ENCODE measurements around the gene ELOVL6. TPM values are rescaled to one million over a fixed set of nuclear protein-coding genes. Genes with fewer than 3 reads are reported as not detected.
"Not testable (repeated sequence)": the region's sequence is repeated elsewhere in the genome, so short reads cannot be mapped to it uniquely, and the experiment has no call there.

The ELOVL6 gene
- polyA plus RNA-seq, 2 donors, result 17.3 to 17.7 TPM

DNA sequence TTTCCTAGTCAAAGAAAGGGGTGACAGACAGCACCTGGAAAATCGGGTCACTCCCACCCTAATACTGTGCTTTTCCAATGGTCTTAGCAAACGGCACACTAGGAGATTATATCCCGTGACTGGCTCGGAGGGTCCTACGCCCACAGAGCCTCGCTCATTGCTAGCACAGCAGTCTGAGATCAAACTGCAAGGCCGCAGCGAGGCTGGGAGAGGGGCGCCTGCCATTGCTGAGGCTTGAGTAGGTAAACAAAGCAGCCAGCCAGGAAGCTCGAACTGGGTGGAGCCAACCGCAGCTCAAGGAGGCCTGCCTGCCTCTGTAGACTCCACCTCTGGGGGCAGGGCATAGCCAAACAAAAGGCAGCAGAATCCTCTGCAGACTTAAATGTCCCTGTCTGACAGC lies 121.6 kb downstream of the ELOVL6 start:
- H3K27me3 ChIP-seq (ENCODE audit: control insufficient read depth in 1 of 2, insufficient read depth in 2 of 2, low read length in 2 of 2); H3K4me1 ChIP-seq (ENCODE audit: control insufficient read depth in 2 of 2, insufficient read depth in 2 of 2, low read length in 1 of 2); H3K9me3 ChIP-seq (ENCODE audit: control insufficient read depth in 2 of 2, insufficient read depth in 1 of 2, low read depth in 1 of 2, low read length in 1 of 2); H3K4me3 ChIP-seq (ENCODE audit: low read depth in 1 of 2, low read length in 2 of 2); H3K36me3 ChIP-seq (ENCODE audit: control insufficient read depth in 2 of 2, insufficient read depth in 2 of 2, low read length in 1 of 2); H3K27ac ChIP-seq (ENCODE audit: low read depth in 2 of 2, low read length in 1 of 2): not testable (repeated sequence)
- WGBS, 2 donors, result 90 to 93% methylated on average over 11 of the region's 11 CpGs

- peaks cover 0 to 2% of the 10 kb centered on the region in 2 donors for H3K4me1 ChIP-seq (ENCODE audit: control insufficient read depth in 2 of 2, insufficient read depth in 2 of 2, low read length in 1 of 2)
- no peak overlapping the region for H3K4me3 ChIP-seq (ENCODE audit: low read depth in 1 of 2, low read length in 2 of 2)
- no peaks in the 10 kb centered on the region for H3K27me3 ChIP-seq (ENCODE audit: control insufficient read depth in 1 of 2, insufficient read depth in 2 of 2, low read length in 2 of 2)
- WGBS, 2 donors, result 91 to 94% methylated on average over 1 of the region's 1 CpG
- no peaks in the 10 kb centered on the region for H3K9me3 ChIP-seq (ENCODE audit: control insufficient read depth in 2 of 2, insufficient read depth in 1 of 2, low read depth in 1 of 2, low read length in 1 of 2)
- no peak overlapping the region for H3K27ac ChIP-seq (ENCODE audit: low read depth in 2 of 2, low read length in 1 of 2)
- no peaks in the 10 kb centered on the region for H3K36me3 ChIP-seq (ENCODE audit: control insufficient read depth in 2 of 2, insufficient read depth in 2 of 2, low read length in 1 of 2)
These were observed 122.5 kb downstream of the ELOVL6 start for GRCh38 chr4:110075891-110076290.

DNA sequence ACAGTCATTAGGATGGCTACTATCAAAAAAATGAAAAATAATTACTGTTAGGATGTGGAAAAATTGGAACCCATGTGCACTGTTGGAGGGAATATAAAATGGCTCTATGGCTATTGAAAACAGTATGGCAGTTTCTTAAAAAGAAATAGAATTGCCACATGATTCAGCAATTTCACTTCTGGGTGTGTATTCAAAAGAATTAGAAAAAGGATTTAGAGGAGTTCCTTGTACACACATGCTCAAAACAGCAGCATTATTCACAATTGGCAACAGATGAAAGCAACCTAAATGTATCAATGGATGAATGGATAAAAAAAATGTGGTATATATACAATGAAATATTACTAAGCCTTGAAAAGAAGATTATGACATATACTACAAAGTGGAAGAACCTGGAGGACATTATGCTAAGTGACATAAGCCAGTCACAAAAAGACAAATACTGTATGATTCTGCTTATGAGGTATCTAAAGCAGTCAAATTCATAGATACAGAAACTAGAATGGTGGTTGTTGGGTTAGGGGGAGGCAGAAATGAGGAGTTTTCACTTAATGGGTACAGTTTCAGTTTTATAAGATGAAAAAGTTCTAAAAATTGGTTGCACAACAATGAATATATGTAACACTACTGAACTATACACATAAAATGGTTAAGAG lies 123.2 kb downstream of the ELOVL6 start:
- H3K27me3 ChIP-seq (ENCODE audit: control insufficient read depth in 1 of 2, insufficient read depth in 2 of 2, low read length in 2 of 2), result no peaks in the 10 kb centered on the region
- H3K4me3 ChIP-seq (ENCODE audit: low read depth in 1 of 2, low read length in 2 of 2), result no peak overlapping the region
- H3K27ac ChIP-seq (ENCODE audit: low read depth in 2 of 2, low read length in 1 of 2), result no peak overlapping the region
- no peaks in the 10 kb centered on the region for H3K9me3 ChIP-seq (ENCODE audit: control insufficient read depth in 2 of 2, insufficient read depth in 1 of 2, low read depth in 1 of 2, low read length in 1 of 2)
- peaks cover 0 to 2% of the 10 kb centered on the region in 2 donors for H3K4me1 ChIP-seq (ENCODE audit: control insufficient read depth in 2 of 2, insufficient read depth in 2 of 2, low read length in 1 of 2)
- H3K36me3 ChIP-seq (ENCODE audit: control insufficient read depth in 2 of 2, insufficient read depth in 2 of 2, low read length in 1 of 2), result no peaks in the 10 kb centered on the region

DNA sequence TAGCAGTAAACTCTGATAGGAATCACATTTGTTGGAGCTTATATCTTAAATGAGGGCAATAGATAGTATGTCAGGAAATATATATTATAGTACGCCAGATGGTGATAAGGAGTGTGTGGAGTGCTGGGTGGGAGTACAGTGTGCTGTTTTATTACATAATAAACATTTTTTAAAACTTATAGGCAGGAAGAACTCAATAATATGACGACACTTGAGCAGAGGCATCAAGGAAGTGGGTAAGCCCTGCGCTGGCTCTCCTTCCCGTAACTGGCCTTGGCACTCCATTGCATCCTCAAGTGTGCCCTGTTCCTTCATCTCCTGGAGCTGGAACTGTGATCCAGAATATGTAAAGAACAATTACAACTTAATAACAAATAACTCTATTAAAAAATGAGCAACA lies 123.8 kb downstream of the ELOVL6 start:
- peaks cover 0 to 2% of the 10 kb centered on the region in 2 donors for H3K4me1 ChIP-seq (ENCODE audit: control insufficient read depth in 2 of 2, insufficient read depth in 2 of 2, low read length in 1 of 2)
- no peaks in the 10 kb centered on the region for H3K36me3 ChIP-seq (ENCODE audit: control insufficient read depth in 2 of 2, insufficient read depth in 2 of 2, low read length in 1 of 2)
- 76 to 93% methylated on average over 4 of the region's 4 CpGs for WGBS, 2 donors
- H3K9me3 ChIP-seq (ENCODE audit: control insufficient read depth in 2 of 2, insufficient read depth in 1 of 2, low read depth in 1 of 2, low read length in 1 of 2), result no peaks in the 10 kb centered on the region
- no peaks in the 10 kb centered on the region for H3K27me3 ChIP-seq (ENCODE audit: control insufficient read depth in 1 of 2, insufficient read depth in 2 of 2, low read length in 2 of 2)
- H3K27ac ChIP-seq (ENCODE audit: low read depth in 2 of 2, low read length in 1 of 2), result no peak overlapping the region
- no peak overlapping the region for H3K4me3 ChIP-seq (ENCODE audit: low read depth in 1 of 2, low read length in 2 of 2)

GRCh38 chr4:110073053-110073845 lies 125.2 kb downstream of the ELOVL6 start:
- Histone ChIP-seq H3K4me3 (ENCODE audit: low read depth in 1 of 2, low read length in 2 of 2) (no peak overlapping the region), H3K27ac (ENCODE audit: low read depth in 2 of 2, low read length in 1 of 2) (no peak overlapping the region), H3K4me1 (ENCODE audit: control insufficient read depth in 2 of 2, insufficient read depth in 2 of 2, low read length in 1 of 2) (peaks cover 0 to 2% of the 10 kb centered on the region in 2 donors), H3K36me3 (ENCODE audit: control insufficient read depth in 2 of 2, insufficient read depth in 2 of 2, low read length in 1 of 2) (no peaks in the 10 kb centered on the region), H3K27me3 (ENCODE audit: control insufficient read depth in 1 of 2, insufficient read depth in 2 of 2, low read length in 2 of 2) (no peaks in the 10 kb centered on the region), H3K9me3 (ENCODE audit: control insufficient read depth in 2 of 2, insufficient read depth in 1 of 2, low read depth in 1 of 2, low read length in 1 of 2) (no peaks in the 10 kb centered on the region)
- 69 to 86% methylated on average over 10 of the region's 10 CpGs for WGBS, 2 donors

DNA sequence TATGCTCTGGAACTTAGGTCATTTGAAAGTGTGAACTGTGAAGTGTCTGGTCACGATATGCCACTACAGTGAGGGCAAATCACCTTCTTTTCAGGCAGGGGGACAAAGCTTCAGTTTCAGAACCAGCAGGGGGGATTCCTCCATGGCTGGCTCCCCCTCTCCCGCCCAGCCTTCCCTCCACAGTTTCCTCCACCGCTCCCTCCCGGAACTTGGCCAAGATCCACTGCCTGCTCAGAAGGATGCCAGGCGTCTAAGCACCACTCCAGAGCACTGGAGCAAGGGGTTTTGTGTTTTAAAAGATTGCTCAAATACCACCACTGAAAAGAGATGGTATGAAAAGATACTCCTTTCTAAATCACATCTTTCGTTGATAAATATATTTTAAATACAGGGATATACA lies 126.9 kb downstream of the ELOVL6 start:
- no peaks in the 10 kb centered on the region for H3K27me3 ChIP-seq (ENCODE audit: control insufficient read depth in 1 of 2, insufficient read depth in 2 of 2, low read length in 2 of 2)
- 77 to 78% methylated on average over 6 of the region's 6 CpGs for WGBS, 2 donors
- no peak overlapping the region for H3K4me3 ChIP-seq (ENCODE audit: low read depth in 1 of 2, low read length in 2 of 2)
- H3K4me1 ChIP-seq (ENCODE audit: control insufficient read depth in 2 of 2, insufficient read depth in 2 of 2, low read length in 1 of 2), result peaks cover 0 to 2% of the 10 kb centered on the region in 2 donors
- H3K36me3 ChIP-seq (ENCODE audit: control insufficient read depth in 2 of 2, insufficient read depth in 2 of 2, low read length in 1 of 2), result no peaks in the 10 kb centered on the region
- no peaks in the 10 kb centered on the region for H3K9me3 ChIP-seq (ENCODE audit: control insufficient read depth in 2 of 2, insufficient read depth in 1 of 2, low read depth in 1 of 2, low read length in 1 of 2)
- no peak overlapping the region for H3K27ac ChIP-seq (ENCODE audit: low read depth in 2 of 2, low read length in 1 of 2)

DNA sequence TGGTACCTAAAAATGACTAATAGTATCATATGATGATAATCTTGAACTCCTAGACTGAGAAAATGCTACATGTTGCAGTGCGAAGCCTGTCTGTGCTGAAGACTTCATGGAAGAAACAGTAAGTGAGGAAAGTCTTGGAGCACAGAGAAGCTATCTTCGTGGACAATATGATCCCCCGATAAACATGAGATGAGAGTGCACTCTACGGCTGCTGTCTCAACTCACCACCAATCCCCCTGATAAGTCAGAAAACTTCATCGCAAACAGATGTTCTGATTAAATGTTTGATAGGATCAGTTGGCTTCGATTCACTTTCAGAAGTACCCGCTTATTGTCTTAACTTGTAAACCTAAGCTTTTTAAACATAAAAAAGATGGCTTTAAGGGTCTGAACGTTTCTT lies 130.2 kb downstream of the ELOVL6 start:
- 85 to 87% methylated on average over 8 of the region's 8 CpGs for WGBS, 2 donors
- Histone ChIP-seq H3K27me3 (ENCODE audit: control insufficient read depth in 1 of 2, insufficient read depth in 2 of 2, low read length in 2 of 2) (no peaks in the 10 kb centered on the region), H3K9me3 (ENCODE audit: control insufficient read depth in 2 of 2, insufficient read depth in 1 of 2, low read depth in 1 of 2, low read length in 1 of 2) (no peaks in the 10 kb centered on the region), H3K36me3 (ENCODE audit: control insufficient read depth in 2 of 2, insufficient read depth in 2 of 2, low read length in 1 of 2) (no peaks in the 10 kb centered on the region), H3K4me3 (ENCODE audit: low read depth in 1 of 2, low read length in 2 of 2) (no peak overlapping the region), H3K27ac (ENCODE audit: low read depth in 2 of 2, low read length in 1 of 2) (no peak overlapping the region), H3K4me1 (ENCODE audit: control insufficient read depth in 2 of 2, insufficient read depth in 2 of 2, low read length in 1 of 2) (peaks cover 0 to 2% of the 10 kb centered on the region in 2 donors)

- Histone ChIP-seq H3K4me1 (ENCODE audit: control insufficient read depth in 2 of 2, insufficient read depth in 2 of 2, low read length in 1 of 2) (no peaks in the 10 kb centered on the region), H3K36me3 (ENCODE audit: control insufficient read depth in 2 of 2, insufficient read depth in 2 of 2, low read length in 1 of 2) (no peaks in the 10 kb centered on the region), H3K27ac (ENCODE audit: low read depth in 2 of 2, low read length in 1 of 2) (no peak overlapping the region), H3K4me3 (ENCODE audit: low read depth in 1 of 2, low read length in 2 of 2) (no peak overlapping the region), H3K9me3 (ENCODE audit: control insufficient read depth in 2 of 2, insufficient read depth in 1 of 2, low read depth in 1 of 2, low read length in 1 of 2) (no peaks in the 10 kb centered on the region), H3K27me3 (ENCODE audit: control insufficient read depth in 1 of 2, insufficient read depth in 2 of 2, low read length in 2 of 2) (no peaks in the 10 kb centered on the region)
- 72 to 74% methylated on average over 2 of the region's 2 CpGs for WGBS, 2 donors
These were observed 133.5 kb downstream of the ELOVL6 start for GRCh38 chr4:110064934-110065333.

- WGBS, 2 donors, result 88 to 95% methylated on average over 1 of the region's 1 CpG
- H3K9me3 ChIP-seq (ENCODE audit: control insufficient read depth in 2 of 2, insufficient read depth in 1 of 2, low read depth in 1 of 2, low read length in 1 of 2), result no peaks in the 10 kb centered on the region
These were observed 134.1 kb downstream of the ELOVL6 start for GRCh38 chr4:110064295-110064694.

DNA sequence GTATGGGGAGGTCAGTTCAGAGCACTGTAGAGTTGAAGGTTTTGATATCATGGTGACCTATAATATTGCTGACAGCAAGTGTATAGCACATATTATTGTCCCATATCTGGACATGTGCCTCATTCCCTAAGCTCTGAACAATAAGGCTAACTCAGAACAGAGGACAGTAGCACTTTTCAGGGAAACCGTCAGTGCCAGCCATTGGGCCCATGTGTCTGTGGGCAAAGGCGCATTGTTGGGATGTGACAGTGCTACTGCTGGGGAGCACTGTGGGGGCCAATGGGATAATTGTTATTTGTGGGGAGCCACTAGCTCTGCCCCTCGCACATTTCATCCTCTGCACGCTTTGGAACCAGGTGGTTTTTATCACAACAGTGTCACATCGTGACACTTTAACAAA lies 136.2 kb downstream of the ELOVL6 start:
- Histone ChIP-seq H3K4me3 (ENCODE audit: low read depth in 1 of 2, low read length in 2 of 2) (no peak overlapping the region), H3K27ac (ENCODE audit: low read depth in 2 of 2, low read length in 1 of 2) (no peak overlapping the region), H3K27me3 (ENCODE audit: control insufficient read depth in 1 of 2, insufficient read depth in 2 of 2, low read length in 2 of 2) (no peaks in the 10 kb centered on the region), H3K9me3 (ENCODE audit: control insufficient read depth in 2 of 2, insufficient read depth in 1 of 2, low read depth in 1 of 2, low read length in 1 of 2) (no peaks in the 10 kb centered on the region), H3K36me3 (ENCODE audit: control insufficient read depth in 2 of 2, insufficient read depth in 2 of 2, low read length in 1 of 2) (no peaks in the 10 kb centered on the region), H3K4me1 (ENCODE audit: control insufficient read depth in 2 of 2, insufficient read depth in 2 of 2, low read length in 1 of 2) (peaks cover 0 to 2% of the 10 kb centered on the region in 2 donors)
- WGBS, 2 donors, result 88 to 96% methylated on average over 5 of the region's 5 CpGs

More at GRCh38 chr4:110064295-110064694, 134.1 kb downstream of the ELOVL6 start:
- Histone ChIP-seq H3K4me3 (ENCODE audit: low read depth in 1 of 2, low read length in 2 of 2) (no peak overlapping the region), H3K4me1 (ENCODE audit: control insufficient read depth in 2 of 2, insufficient read depth in 2 of 2, low read length in 1 of 2) (no peaks in the 10 kb centered on the region), H3K36me3 (ENCODE audit: control insufficient read depth in 2 of 2, insufficient read depth in 2 of 2, low read length in 1 of 2) (no peaks in the 10 kb centered on the region), H3K27me3 (ENCODE audit: control insufficient read depth in 1 of 2, insufficient read depth in 2 of 2, low read length in 2 of 2) (no peaks in the 10 kb centered on the region), H3K27ac (ENCODE audit: low read depth in 2 of 2, low read length in 1 of 2) (no peak overlapping the region)

Measured in esophagus (tissue), 2 donors.